PC-3 (cell line): ENCODE measurements around the gene AKAP5.

Experiments used
- EZH2 ChIP-seq: fragments of 300-600 bp; sonication (generic); IDR thresholded peaks from one replicate; pipeline ENCODE4 v1.6.1; 2017; ENCODE audit warnings: antibody characterized with exemption, mild to moderate bottlenecking, low read length; ENCODE audit not compliant: unreplicated experiment
- TF ChIP-seq, protein P1 (sequence below): fragments of 300-600 bp; sonication (generic); conservative IDR thresholded peaks from 2 replicates; pipeline ENCODE4 v1.5.1; 2017; ENCODE audit warnings: antibody characterized with exemption, low read depth, mild to moderate bottlenecking, low read length

DNA sequence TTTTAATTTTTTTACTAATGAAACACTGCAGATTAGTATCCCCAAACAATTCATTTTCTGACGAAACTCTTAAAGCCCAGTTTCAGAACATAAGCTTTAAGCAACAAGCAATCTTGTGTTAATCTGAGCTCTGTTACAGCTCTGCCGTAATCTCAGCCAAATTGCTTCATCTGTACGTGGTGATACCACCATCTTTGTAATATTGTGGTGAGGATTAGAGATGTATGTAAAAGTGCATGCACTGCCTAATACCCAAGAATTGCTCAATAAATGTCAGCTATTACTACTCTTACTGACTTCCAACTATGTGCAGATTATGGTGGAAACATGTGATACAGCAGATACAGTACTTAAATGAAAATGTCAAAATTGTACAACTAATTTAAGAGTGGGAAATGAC is 1.8 kb downstream of the AKAP5 start:
- TF ChIP-seq, protein P1, sequence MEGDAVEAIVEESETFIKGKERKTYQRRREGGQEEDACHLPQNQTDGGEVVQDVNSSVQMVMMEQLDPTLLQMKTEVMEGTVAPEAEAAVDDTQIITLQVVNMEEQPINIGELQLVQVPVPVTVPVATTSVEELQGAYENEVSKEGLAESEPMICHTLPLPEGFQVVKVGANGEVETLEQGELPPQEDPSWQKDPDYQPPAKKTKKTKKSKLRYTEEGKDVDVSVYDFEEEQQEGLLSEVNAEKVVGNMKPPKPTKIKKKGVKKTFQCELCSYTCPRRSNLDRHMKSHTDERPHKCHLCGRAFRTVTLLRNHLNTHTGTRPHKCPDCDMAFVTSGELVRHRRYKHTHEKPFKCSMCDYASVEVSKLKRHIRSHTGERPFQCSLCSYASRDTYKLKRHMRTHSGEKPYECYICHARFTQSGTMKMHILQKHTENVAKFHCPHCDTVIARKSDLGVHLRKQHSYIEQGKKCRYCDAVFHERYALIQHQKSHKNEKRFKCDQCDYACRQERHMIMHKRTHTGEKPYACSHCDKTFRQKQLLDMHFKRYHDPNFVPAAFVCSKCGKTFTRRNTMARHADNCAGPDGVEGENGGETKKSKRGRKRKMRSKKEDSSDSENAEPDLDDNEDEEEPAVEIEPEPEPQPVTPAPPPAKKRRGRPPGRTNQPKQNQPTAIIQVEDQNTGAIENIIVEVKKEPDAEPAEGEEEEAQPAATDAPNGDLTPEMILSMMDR = no peak
- TF ChIP-seq EZH2 = no peak
